Measurements from ENCODE around the gene PPP1R37. TPM values are rescaled to one million over a fixed set of nuclear protein-coding genes. Genes with fewer than 3 reads are reported as not detected.

PPP1R37 gene
- total and polyA plus RNA-seq, 5 donors, result 16.5 to 24.9 (median 19.0) TPM

GRCh38 chr19:45071545-45071938, 21.4 kb upstream of the PPP1R37 start:
- Histone ChIP-seq H3K4me3 (ENCODE audit: low read length) (no peak overlapping the region), H3K9me3 (ENCODE audit: control insufficient read depth, low read length) (no peaks in the 10 kb centered on the region), H3K27ac (ENCODE audit: low read length) (no peak overlapping the region), H3K27me3 (ENCODE audit: control insufficient read depth, insufficient read depth) (no peaks in the 10 kb centered on the region), H3K4me1 (ENCODE audit: control insufficient read depth, insufficient read depth, low read length) (no peaks in the 10 kb centered on the region)
- DNase-seq (peak in 1 of 3 donors; percentile 48), ATAC-seq (no peak)
- intact Hi-C loops (cut with DNase I), result no loop called here
- 95% methylated on average over 25 of the region's 25 CpGs for WGBS

- Histone ChIP-seq H3K27ac (ENCODE audit: low read length) (no peak overlapping the region), H3K4me3 (ENCODE audit: low read length) (no peak overlapping the region), H3K27me3 (ENCODE audit: control insufficient read depth, insufficient read depth) (no peaks in the 10 kb centered on the region), H3K9me3 (ENCODE audit: control insufficient read depth, low read length) (no peaks in the 10 kb centered on the region), H3K4me1 (ENCODE audit: control insufficient read depth, insufficient read depth, low read length) (no peaks in the 10 kb centered on the region)
- intact Hi-C loops (cut with DNase I), result no loop called here
- DNase-seq (peak in 1 of 3 donors; percentile 58), ATAC-seq (no peak)
- WGBS, result 81% methylated on average over 34 of the region's 34 CpGs
These were observed 20.8 kb upstream of the PPP1R37 start for GRCh38 chr19:45071969-45072790.

- Histone ChIP-seq H3K27me3 (ENCODE audit: control insufficient read depth, insufficient read depth) (no peaks in the 10 kb centered on the region), H3K27ac (ENCODE audit: low read length) (no peak overlapping the region), H3K9me3 (ENCODE audit: control insufficient read depth, low read length) (no peaks in the 10 kb centered on the region), H3K4me3 (ENCODE audit: low read length) (no peak overlapping the region), H3K4me1 (ENCODE audit: control insufficient read depth, insufficient read depth, low read length) (no peaks in the 10 kb centered on the region)
- intact Hi-C loops (cut with DNase I), result no loop called here
- peak in 1 of 3 donors; percentile 18 for DNase-seq
- no peak for ATAC-seq
- WGBS, result 62% methylated on average over 11 of the region's 11 CpGs
These were observed 18.2 kb upstream of the PPP1R37 start for GRCh38 chr19:45074744-45075300.

- 11% methylated on average over 25 of the region's 26 CpGs for WGBS
- no peak overlapping the region for H3K27ac ChIP-seq (ENCODE audit: low read length)
These were observed 17.5 kb upstream of the PPP1R37 start for GRCh38 chr19:45075301-45076028.

GRCh38 chr19:45076029-45076850, 16.7 kb upstream of the PPP1R37 start, which contains the start of gene ZNF296:
Gene ZNF296, minus strand, starts transcription at chr19:45076478. Its CDS starts 105 bp downstream, at chr19:45076373.
- Histone ChIP-seq H3K4me1 (ENCODE audit: control insufficient read depth, insufficient read depth, low read length) (peaks cover 3% of the 10 kb centered on the region), H3K27me3 (ENCODE audit: control insufficient read depth, insufficient read depth) (no peaks in the 10 kb centered on the region), H3K27ac (ENCODE audit: low read length) (no peak within 1 kb of the TSS), H3K4me3 (ENCODE audit: low read length) (peak within 1 kb of the TSS; percentile 23), H3K9me3 (ENCODE audit: control insufficient read depth, low read length) (no peaks in the 10 kb centered on the region)
- ATAC-seq (peak; percentile 54 to 70), DNase-seq (peak; percentile 75 to 90 (median 88))
- 2% methylated on average over 81 of the region's 81 CpGs for WGBS
- intact Hi-C loops (cut with DNase I), result no loop called here

More at GRCh38 chr19:45075301-45076028, 17.5 kb upstream of the PPP1R37 start:
- peak overlapping the region; percentile 23 for H3K4me3 ChIP-seq (ENCODE audit: low read length)
- H3K27me3 ChIP-seq (ENCODE audit: control insufficient read depth, insufficient read depth), result no peaks in the 10 kb centered on the region
- DNase-seq, result peak; percentile 78 to 90 (median 89)
- H3K9me3 ChIP-seq (ENCODE audit: control insufficient read depth, low read length), result no peaks in the 10 kb centered on the region
- ATAC-seq, result peak; percentile 70 to 71
- intact Hi-C loops (cut with DNase I), result no loop called here
- H3K4me1 ChIP-seq (ENCODE audit: control insufficient read depth, insufficient read depth, low read length), result peaks cover 3% of the 10 kb centered on the region

- Histone ChIP-seq H3K27ac (ENCODE audit: low read length) (no peak overlapping the region), H3K9me3 (ENCODE audit: control insufficient read depth, low read length) (no peaks in the 10 kb centered on the region), H3K27me3 (ENCODE audit: control insufficient read depth, insufficient read depth) (no peaks in the 10 kb centered on the region), H3K4me3 (ENCODE audit: low read length) (peak overlapping the region; percentile 23), H3K4me1 (ENCODE audit: control insufficient read depth, insufficient read depth, low read length) (peaks cover 3% of the 10 kb centered on the region)
- ATAC-seq (no peak), DNase-seq (peak in 1 of 3 donors; percentile 11)
- 78% methylated on average over 15 of the region's 15 CpGs for WGBS
- intact Hi-C loops (cut with DNase I), result no loop called here
These were observed 15.9 kb upstream of the PPP1R37 start for GRCh38 chr19:45076851-45077730.

- Histone ChIP-seq H3K27ac (ENCODE audit: low read length) (no peak overlapping the region), H3K4me1 (ENCODE audit: control insufficient read depth, insufficient read depth, low read length) (peaks cover 3% of the 10 kb centered on the region), H3K9me3 (ENCODE audit: control insufficient read depth, low read length) (no peaks in the 10 kb centered on the region), H3K27me3 (ENCODE audit: control insufficient read depth, insufficient read depth) (no peaks in the 10 kb centered on the region), H3K4me3 (ENCODE audit: low read length) (peak overlapping the region; percentile 92)
- WGBS, result 55% methylated on average over 10 of the region's 10 CpGs
- intact Hi-C loops (cut with DNase I), result no loop called here
- DNase-seq (peak in 1 of 3 donors; percentile 7), ATAC-seq (peak in 1 of 2 donors; percentile 5)
These were observed 14.5 kb upstream of the PPP1R37 start for GRCh38 chr19:45078390-45079062.

GRCh38 chr19:45079063-45079910, 13.7 kb upstream of the PPP1R37 start, which contains the start of gene GEMIN7:
Gene GEMIN7, plus strand, starts transcription at chr19:45079260. Its CDS starts 10,855 bp downstream, at chr19:45090115.
- peak; percentile 88 to 89 for ATAC-seq

More at GRCh38 chr19:45079063-45079910, 13.7 kb upstream of the PPP1R37 start, which contains the start of gene GEMIN7:
- under 1% methylated on average over 61 of the region's 61 CpGs for WGBS
- Histone ChIP-seq H3K4me3 (ENCODE audit: low read length) (peak within 1 kb of the TSS; percentile 92), H3K9me3 (ENCODE audit: control insufficient read depth, low read length) (no peaks in the 10 kb centered on the region), H3K4me1 (ENCODE audit: control insufficient read depth, insufficient read depth, low read length) (peaks cover 3% of the 10 kb centered on the region), H3K27ac (ENCODE audit: low read length) (peak within 1 kb of the TSS; percentile 73), H3K27me3 (ENCODE audit: control insufficient read depth, insufficient read depth) (no peaks in the 10 kb centered on the region)
- peak; percentile 66 to 89 (median 89) for DNase-seq
- intact Hi-C loops (cut with DNase I), result no loop called here
